Renal cortical epithelial cell (primary cell): Measurements from ENCODE around the gene THSD4. TPM values are rescaled to one million over a fixed set of nuclear protein-coding genes. Genes with fewer than 3 reads are reported as not detected.
"Not testable (repeated sequence)": the region's sequence is repeated elsewhere in the genome, so short reads cannot be mapped to it uniquely, and the experiment has no call there.

Experiments used
- DNase-seq: peaks from one replicate; pipeline ENCODE4 v3.0.0-alpha.2; 2011; ENCODE audit warnings: low read depth
- total RNA-seq: library from RNA; depleted of rRNA; stranded (reverse); fragments of >200 nt; gene quantifications from 2 replicates; pipeline ENCODE4 v1.2.3, GENCODE V29; 2014

The THSD4 gene
- total RNA-seq, 1 donor from 2014 or later, result 58.6 TPM

GRCh38 chr15:71261418-71261817 is 146.1 kb downstream of the THSD4 start:
- DNase-seq, result no peak

- no peak for DNase-seq
Observed at GRCh38 chr15:71261909-71262308, 146.6 kb downstream of the THSD4 start.

- no peak for DNase-seq
Observed at GRCh38 chr15:71262599-71262998, 147.3 kb downstream of the THSD4 start.

GRCh38 chr15:71265606-71266005 is 150.3 kb downstream of the THSD4 start:
- not testable (repeated sequence) for DNase-seq

GRCh38 chr15:71271327-71271726 is 156.1 kb downstream of the THSD4 start:
- DNase-seq, result no peak

- DNase-seq, result no peak
Observed at GRCh38 chr15:71272932-71273331, 157.7 kb downstream of the THSD4 start.

GRCh38 chr15:71273731-71274447 is 158.6 kb downstream of the THSD4 start:
- no peak for DNase-seq

- DNase-seq, result no peak
Observed at GRCh38 chr15:71274448-71274798, 159.2 kb downstream of the THSD4 start.

- peak; percentile 85 for DNase-seq
Observed at GRCh38 chr15:71275098-71275497, 159.8 kb downstream of the THSD4 start.

GRCh38 chr15:71275566-71276335 is 160.5 kb downstream of the THSD4 start:
- peak; percentile 22 for DNase-seq

GRCh38 chr15:71276336-71276665 is 161.0 kb downstream of the THSD4 start:
- DNase-seq, result peak; percentile 44

GRCh38 chr15:71278989-71279756 is 163.9 kb downstream of the THSD4 start:
- peak; percentile 87 for DNase-seq

GRCh38 chr15:71279757-71280141 is 164.5 kb downstream of the THSD4 start:
- no peak for DNase-seq

GRCh38 chr15:71280206-71280605 is 164.9 kb downstream of the THSD4 start:
- no peak for DNase-seq

- no peak for DNase-seq
Observed at GRCh38 chr15:71281256-71281655, 166.0 kb downstream of the THSD4 start.

GRCh38 chr15:71282076-71282475 is 166.8 kb downstream of the THSD4 start:
- peak; percentile 47 for DNase-seq

- DNase-seq, result no peak
Observed at GRCh38 chr15:71288348-71288955, 173.2 kb downstream of the THSD4 start.

GRCh38 chr15:71290002-71290401 is 174.7 kb downstream of the THSD4 start:
- peak; percentile 29 for DNase-seq

GRCh38 chr15:71290881-71291635 is 175.8 kb downstream of the THSD4 start:
- DNase-seq, result no peak

GRCh38 chr15:71291723-71292122 is 176.5 kb downstream of the THSD4 start:
- no peak for DNase-seq

- DNase-seq, result no peak
Observed at GRCh38 chr15:71293723-71294122, 178.5 kb downstream of the THSD4 start.
